ENCODE data around the gene SELENOO.

GRCh38 chr22:50216684-50217520 lies 16.1 kb downstream of the SELENOO start:
- TF ChIP-seq POLR2A (IDR thresholded peaks at IDR 0.05) (no peak), CTCF (IDR thresholded peaks at IDR 0.05) (no peak)

All from tibial nerve (tissue), 3 donors.